ENCODE results near the gene COQ10B. TPM values are rescaled to one million over a fixed set of nuclear protein-coding genes. Genes with fewer than 3 reads are reported as not detected.

Gene COQ10B
- polyA plus RNA-seq (2011; rRNA removed) (6.1 and 11.2 TPM in 2 replicates), polyA plus RNA-seq (2017; fragmentation: RNase III; extraction: RNeasy Plus Mini Kit Qiagen cat#74134 plus additional on column Dnase treatment) (22.9 to 25.1 TPM (median 24.3 TPM) in 3 replicates), polyA minus RNA-seq (2011; rRNA and poly(A)+ RNA removed) (6.6 and 10.3 TPM in 2 replicates)
- polyA plus RNA-seq (2012; cell fraction: cytosol; rRNA removed) = 2.1 and 2.8 TPM in 2 replicates
- 0.76 and 1.9 TPM in 2 replicates for polyA plus RNA-seq (2012; cell fraction: nucleus; rRNA removed)

GRCh38 chr2:197453123-197453913 is at the start of gene COQ10B:
Gene COQ10B (plus strand): TSS chr2:197453552. CDS start chr2:197453561, 9 bp downstream.
- DNase-seq (ENCODE audit: low read depth in 1 of 2, low spot score in 1 of 2) = peak; percentile 93 to 100
- TF ChIP-seq REST (IDR thresholded peaks at IDR 0.05) (peak; percentile 19; the same call in 1 of the 2 replicates), TP53 (CRISPR knock-in tag; IDR thresholded peaks at IDR 0.05) (0 out of 2 replicates have a peak, but pooled peaks have one; percentile 48), EHMT2 (IDR thresholded peaks at IDR 0.05; ENCODE audit: low read depth) (no peak), CEBPB (IDR thresholded peaks at IDR 0.05) (peak; percentile 85 to 97), MYC (IDR thresholded peaks at IDR 0.05; ENCODE audit: borderline replicate concordance, low read length) (peak; percentile 67), POLR2A (IDR thresholded peaks at IDR 0.05; ENCODE audit: low read length) (peak; percentile 73), E2F6 (IDR thresholded peaks at IDR 0.05; ENCODE audit: borderline replicate concordance, low read depth) (no peak), BCL3 (IDR thresholded peaks at IDR 0.05) (peak; percentile 83; the same call in 2 of the 3 replicates), HEYL (CRISPR knock-in tag; IDR thresholded peaks at IDR 0.05) (no peak), MAZ (IDR thresholded peaks at IDR 0.05; ENCODE audit: borderline replicate concordance, low read depth, low read length) (no peak), HES2 (IDR thresholded peaks at IDR 0.05) (no peak), MAX (IDR thresholded peaks at IDR 0.05) (peak; percentile 68), KDM5A (IDR thresholded peaks at IDR 0.05) (0 out of 2 replicates have a peak, but pooled peaks have one; percentile 29), PHF8 (IDR thresholded peaks at IDR 0.05; ENCODE audit: borderline replicate concordance, low read depth) (peak; percentile 96), RCOR1 (IDR thresholded peaks at IDR 0.05; ENCODE audit: low read depth, low read length) (no peak), JUN (IDR thresholded peaks at IDR 0.05) (peak; percentile 60 to 80; a peak in 2 of 5 replicates), ZC3H11A (IDR thresholded peaks at IDR 0.05) (no peak), RFX5 (IDR thresholded peaks at IDR 0.05) (peak; percentile 79), ELK1 (IDR thresholded peaks at IDR 0.05; ENCODE audit: low read depth, low read length) (no peak), FOSL2 (IDR thresholded peaks at IDR 0.05) (no peak), FOSL2 (CRISPR knock-in tag; IDR thresholded peaks at IDR 0.05) (peak; percentile 85), CBX8 (IDR thresholded peaks at IDR 0.05) (no peak)
- WGBS (ENCODE audit: missing lambda C conversion rate) = 2% methylated on average over 39 of the region's 70 CpGs
- FAIRE-seq = no peak
- Histone ChIP-seq H3K4me1 (peaks cover 17% of the 10 kb centered on the region; the same call in 2 of the 3 replicates), H3K4me2 (peak within 1 kb of the TSS; percentile 94), H3K4me3 (peak within 1 kb of the TSS; percentile 83), H3K27ac (peak within 1 kb of the TSS; percentile 97), H3K9me3 (no peaks in the 10 kb centered on the region)
- ChIA-PET POLR2A (interaction anchor here (0.6 to 3.4 kb wide), 17 partner anchors 9 to 654 kb away, joined by 3 to 50 read pairs (median 3); partner anchors contain the start of genes GTF3C3, HSPD1, HSPE1 and MARS2), CTCF (interaction anchor here (0.9 to 1.2 kb wide), 4 partner anchors 10 to 46 kb away, joined by 3 to 5 read pairs (median 3); partner anchors contain the start of gene HSPD1)
- ATAC-seq = peak; percentile 95 to 96
